Retinal pigment epithelial cell (primary cell): ENCODE measurements around the gene APOB.
A peak's percentile ranks its signal among the peaks of the same experiment; 100 is the strongest.

Experiments
- DNase-seq: peaks from one replicate; pipeline ENCODE4 v3.0.0-alpha.2; 2010; ENCODE audit warnings: low read depth
- H3K4me3 ChIP-seq: 2 replicates; pipeline ENCODE4 v1.5.1; 2011; ENCODE audit warnings: mild to moderate bottlenecking, low read length, control low read depth, moderate library complexity
- TF ChIP-seq, protein P1 (sequence below): conservative IDR thresholded peaks from 2 replicates; pipeline ENCODE4 v1.5.1; 2011; ENCODE audit warnings: low read depth, low read length, control low read depth, inconsistent platforms

Gene APOB

DNA sequence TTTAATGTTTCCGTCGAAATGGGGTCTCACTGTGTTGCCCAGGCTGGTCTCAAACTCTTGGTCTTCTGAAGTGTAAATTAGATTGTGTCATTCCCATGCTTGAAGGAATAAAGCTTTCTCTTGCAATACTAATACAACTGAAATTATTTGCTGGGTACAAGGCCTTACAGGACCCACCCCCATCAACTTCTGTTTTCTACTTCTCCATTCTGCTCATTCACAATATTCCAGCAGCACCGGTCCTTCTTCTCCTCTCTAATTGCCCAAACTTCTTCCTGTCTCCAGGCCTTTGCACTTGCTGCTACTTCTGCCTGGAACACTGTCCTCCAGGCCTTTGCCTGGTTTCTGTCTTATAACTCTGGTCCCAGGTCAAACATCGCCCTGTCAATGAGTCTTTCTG, 73.8 kb downstream of the APOB start:
- DNase-seq = no peak

DNA sequence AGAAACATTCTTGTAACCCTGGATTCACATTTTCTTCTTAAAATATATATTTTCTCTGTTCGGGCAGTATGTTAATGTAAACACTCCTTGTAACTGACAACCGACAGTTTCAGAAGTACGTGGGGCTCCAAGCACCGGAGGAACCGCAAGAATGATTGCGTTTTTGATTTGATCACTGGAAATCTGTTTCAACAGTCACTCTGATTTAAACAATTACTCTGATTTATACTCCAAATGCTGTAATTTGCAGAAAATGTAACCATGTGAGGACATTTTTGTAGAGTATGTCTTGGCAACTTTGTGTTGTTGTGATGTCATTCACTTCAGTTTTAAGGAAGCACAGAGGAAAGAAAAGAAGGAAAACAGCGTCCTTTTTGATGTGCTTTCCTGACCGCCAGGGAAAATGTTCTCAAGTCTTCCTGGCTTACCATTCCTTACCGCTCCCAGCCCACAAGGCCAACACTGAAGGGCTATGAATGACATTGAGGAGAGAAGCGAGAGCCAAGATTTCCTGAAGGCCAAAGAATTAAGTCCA, 77.7 kb downstream of the APOB start:
- no peak for DNase-seq
- TF ChIP-seq, protein P1, sequence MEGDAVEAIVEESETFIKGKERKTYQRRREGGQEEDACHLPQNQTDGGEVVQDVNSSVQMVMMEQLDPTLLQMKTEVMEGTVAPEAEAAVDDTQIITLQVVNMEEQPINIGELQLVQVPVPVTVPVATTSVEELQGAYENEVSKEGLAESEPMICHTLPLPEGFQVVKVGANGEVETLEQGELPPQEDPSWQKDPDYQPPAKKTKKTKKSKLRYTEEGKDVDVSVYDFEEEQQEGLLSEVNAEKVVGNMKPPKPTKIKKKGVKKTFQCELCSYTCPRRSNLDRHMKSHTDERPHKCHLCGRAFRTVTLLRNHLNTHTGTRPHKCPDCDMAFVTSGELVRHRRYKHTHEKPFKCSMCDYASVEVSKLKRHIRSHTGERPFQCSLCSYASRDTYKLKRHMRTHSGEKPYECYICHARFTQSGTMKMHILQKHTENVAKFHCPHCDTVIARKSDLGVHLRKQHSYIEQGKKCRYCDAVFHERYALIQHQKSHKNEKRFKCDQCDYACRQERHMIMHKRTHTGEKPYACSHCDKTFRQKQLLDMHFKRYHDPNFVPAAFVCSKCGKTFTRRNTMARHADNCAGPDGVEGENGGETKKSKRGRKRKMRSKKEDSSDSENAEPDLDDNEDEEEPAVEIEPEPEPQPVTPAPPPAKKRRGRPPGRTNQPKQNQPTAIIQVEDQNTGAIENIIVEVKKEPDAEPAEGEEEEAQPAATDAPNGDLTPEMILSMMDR = no peak

More for the DNA sequence above, 73.8 kb downstream of the APOB start:
- H3K4me3 ChIP-seq = no peak overlapping the region
- TF ChIP-seq, protein P1 = no peak

DNA sequence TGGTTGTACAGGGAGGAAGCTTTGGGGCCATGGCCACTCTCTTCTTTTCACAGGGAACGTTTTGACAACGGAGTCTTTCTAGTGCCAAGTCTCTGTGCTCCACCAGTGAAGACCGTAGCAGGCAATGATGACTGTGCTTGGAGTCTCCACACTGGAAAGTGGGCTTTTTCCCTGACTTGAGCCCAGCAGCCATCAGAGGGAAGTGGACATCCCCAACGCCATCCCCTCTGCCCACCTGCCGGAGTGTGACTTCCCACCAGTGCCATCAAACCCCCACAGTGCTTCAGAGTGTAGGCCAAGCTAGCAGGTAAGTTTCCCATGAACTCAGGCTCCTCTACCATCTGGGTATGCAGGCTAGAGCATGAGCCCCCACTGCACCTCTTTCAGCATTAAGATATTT, 78.7 kb downstream of the APOB start:
- TF ChIP-seq, protein P1 = no peak
- H3K4me3 ChIP-seq = no peak overlapping the region
- no peak for DNase-seq

More for the DNA sequence above, 77.7 kb downstream of the APOB start:
- no peak overlapping the region for H3K4me3 ChIP-seq

DNA sequence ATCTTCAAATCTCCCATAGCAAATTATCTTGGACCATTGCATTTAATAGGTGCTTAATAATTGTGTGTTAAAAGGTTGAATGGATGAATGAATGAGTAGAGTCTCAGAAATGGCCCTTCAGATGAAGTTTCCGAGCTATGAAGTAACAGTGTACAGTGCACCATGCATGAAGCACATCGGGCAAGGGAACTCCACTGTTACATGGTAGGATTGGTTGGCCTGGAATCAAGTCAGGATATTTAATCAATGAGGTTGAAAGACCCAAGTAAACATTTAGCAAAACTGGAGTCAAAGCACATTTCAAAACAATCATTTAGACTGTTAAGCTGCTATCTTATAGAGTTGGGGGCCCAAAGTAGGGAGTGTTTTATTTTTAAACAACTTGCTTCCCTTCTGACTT, 80.0 kb downstream of the APOB start:
- DNase-seq = no peak
- TF ChIP-seq, protein P1 = no peak
- no peak overlapping the region for H3K4me3 ChIP-seq

DNA sequence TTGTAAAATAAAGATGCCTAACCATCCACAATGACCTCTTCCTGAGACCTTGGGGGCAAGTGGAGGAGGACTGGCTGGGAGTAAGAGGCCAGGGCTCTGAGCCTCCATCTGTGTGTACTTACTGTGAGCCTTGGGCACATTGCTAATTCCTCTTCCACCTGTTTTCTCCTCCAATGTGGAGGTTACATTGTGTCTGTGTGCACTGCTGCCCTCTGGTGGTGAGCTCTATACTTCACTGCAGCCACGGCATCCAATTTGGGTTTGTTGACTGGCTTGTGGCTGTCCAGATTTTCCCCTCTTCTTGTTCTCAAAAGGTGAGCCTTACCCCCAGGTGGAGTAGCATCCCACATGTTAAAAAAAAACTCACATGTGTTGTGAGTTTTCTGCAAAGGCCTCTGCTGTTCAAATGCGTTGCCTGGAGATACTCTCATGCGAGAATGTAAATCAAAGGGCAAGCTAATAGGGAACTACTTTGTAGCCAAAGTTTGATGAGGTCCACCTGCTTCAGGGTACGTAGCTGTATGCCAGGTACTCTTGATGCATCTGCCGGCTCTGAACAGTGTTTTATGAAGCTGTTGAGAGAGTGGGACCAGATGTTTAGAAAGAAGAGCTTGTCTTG, 80.8 kb downstream of the APOB start:
- DNase-seq = no peak
- TF ChIP-seq, protein P1 = peak; percentile 91
- no peak overlapping the region for H3K4me3 ChIP-seq

DNA sequence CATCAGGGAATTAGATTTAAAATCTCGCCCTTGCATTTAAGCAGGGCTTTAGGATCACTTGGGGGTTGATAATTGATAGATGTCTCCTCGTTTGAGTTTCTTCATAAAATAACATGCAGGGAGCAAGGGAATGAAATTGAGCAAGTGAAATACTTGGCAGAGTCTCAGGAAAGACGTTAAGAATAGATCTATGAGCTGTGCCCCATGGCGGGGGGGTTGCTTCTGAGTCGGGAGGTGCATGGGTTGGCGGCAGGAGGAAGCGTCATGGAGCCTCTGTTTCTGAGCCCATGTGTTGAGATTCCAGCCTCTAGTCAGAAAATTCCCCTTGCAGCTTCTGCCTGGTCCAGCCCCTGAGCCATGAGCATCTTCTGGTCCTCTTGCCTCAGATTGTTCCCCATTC, 82.0 kb downstream of the APOB start:
- H3K4me3 ChIP-seq = no peak overlapping the region
- no peak for DNase-seq
- TF ChIP-seq, protein P1 = no peak

DNA sequence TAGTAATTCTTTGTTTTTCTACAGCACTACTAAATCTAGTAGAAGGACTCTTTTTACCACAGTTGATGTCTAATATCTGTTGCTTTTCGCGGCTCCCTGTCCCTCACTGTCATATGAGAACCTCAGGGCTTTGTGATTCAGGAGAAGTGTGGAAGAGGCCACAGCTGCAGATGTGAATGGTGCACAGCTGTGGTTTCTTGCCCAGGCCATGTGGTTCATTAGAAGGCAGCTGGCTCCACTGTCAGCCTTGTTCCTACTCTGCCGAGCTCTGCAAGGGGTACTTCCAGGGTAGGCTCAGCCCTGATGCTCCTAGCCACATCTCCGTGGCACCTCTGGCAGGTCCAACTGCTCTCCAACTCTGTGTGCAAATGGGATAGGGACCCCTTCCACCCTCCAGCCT, 83.9 kb downstream of the APOB start:
- no peak overlapping the region for H3K4me3 ChIP-seq
- TF ChIP-seq, protein P1 = no peak
- DNase-seq = no peak
